Measurements from ENCODE around the gene SLC38A5. TPM values are rescaled to one million over a fixed set of nuclear protein-coding genes. Genes with fewer than 3 reads are reported as not detected.

The SLC38A5 gene
- total and polyA plus RNA-seq, 9 of the 15 experiments (the other 6 are each of a cell fraction or from before 2014, with no cell fraction given) = 9.3 to 228 (median 142) TPM

GRCh38 chrX:48508400-48509244 lies 38.6 kb upstream of the SLC38A5 start, which contains the start of gene PORCN (continued):
- TF ChIP-seq MTA3 (IDR thresholded peaks at IDR 0.05; ENCODE audit: borderline replicate concordance) = no peak
- no peak for TF ChIP-seq TCF3 (CRISPR knock-in tag; IDR thresholded peaks at IDR 0.05)
- TF ChIP-seq ZNF655 (CRISPR knock-in tag; IDR thresholded peaks at IDR 0.05) = no peak
- no peak for TF ChIP-seq CSDE1 (IDR thresholded peaks at IDR 0.05)
- TF ChIP-seq ZNF444 (CRISPR knock-in tag; IDR thresholded peaks at IDR 0.05) = no peak
- no peak for TF ChIP-seq ZFPM2 (CRISPR knock-in tag; IDR thresholded peaks at IDR 0.05)
- no peak for TF ChIP-seq CHAMP1 (IDR thresholded peaks at IDR 0.05)
- no peak for TF ChIP-seq ZSCAN29 (IDR thresholded peaks at IDR 0.05)
- no peak for TF ChIP-seq CTCF (IDR thresholded peaks at IDR 0.05 in 2 of 3, conservative IDR thresholded peaks at IDR 0.05 in 1 of 3; ENCODE audit: insufficient read depth in 2 of 3, low read depth in 1 of 3, low read length in 3 of 3)
- no peak for TF ChIP-seq ATF2 (CRISPR knock-in tag; IDR thresholded peaks at IDR 0.05)
- no peak for TF ChIP-seq ZNF764 (CRISPR knock-in tag; IDR thresholded peaks at IDR 0.05; ENCODE audit: low read depth)
- no peak for TF ChIP-seq IRF2 (CRISPR knock-in tag; IDR thresholded peaks at IDR 0.05)
- no peak for TF ChIP-seq FIP1L1 (IDR thresholded peaks at IDR 0.05; ENCODE audit: low read depth, low read length, poor library complexity, severe bottlenecking)
- TF ChIP-seq SRSF9 (IDR thresholded peaks at IDR 0.05; ENCODE audit: borderline replicate concordance, low read depth, low read length) = no peak
- TF ChIP-seq RBM17 (IDR thresholded peaks at IDR 0.05; ENCODE audit: borderline replicate concordance, low read depth, low read length) = no peak
- TF ChIP-seq STAT5B (CRISPR knock-in tag; IDR thresholded peaks at IDR 0.05) = no peak
- TF ChIP-seq ZNF584 (CRISPR knock-in tag; IDR thresholded peaks at IDR 0.05; ENCODE audit: low read depth) = no peak
- TF ChIP-seq VEZF1 (CRISPR knock-in tag; IDR thresholded peaks at IDR 0.05) = peak; percentile 78
- no peak for TF ChIP-seq FOXA1 (IDR thresholded peaks at IDR 0.05; ENCODE audit: borderline replicate concordance)
- TF ChIP-seq SP1 (CRISPR knock-in tag; IDR thresholded peaks at IDR 0.05) = 0 out of 2 replicates have a peak, but pooled peaks have one; percentile 41

Data from K562 (cell line).